ENCODE data around the gene FRMD4B. TPM values are rescaled to one million over a fixed set of nuclear protein-coding genes. Genes with fewer than 3 reads are reported as not detected.

The FRMD4B gene
- total and polyA plus RNA-seq, 2 experiments from 2014 or later: 6.4 to 12.8 TPM

- Histone ChIP-seq H3K79me2 (replicated peaks; ENCODE audit: insufficient read depth) (no peaks in the 10 kb centered on the region), H3K4me3 (no peak overlapping the region), H3K4me2 (no peak overlapping the region), H3K36me3 (ENCODE audit: insufficient read depth) (no peaks in the 10 kb centered on the region), H4K20me1 (replicated peaks; ENCODE audit: insufficient read depth) (no peaks in the 10 kb centered on the region), H3K27ac (ENCODE audit: low read depth) (no peak overlapping the region), H2AFZ (no peak overlapping the region), H3K4me1 (ENCODE audit: insufficient read depth) (no peaks in the 10 kb centered on the region), H3F3A (replicated peaks; ENCODE audit: low read depth) (no peaks in the 10 kb centered on the region), H3K9me2 (ENCODE audit: insufficient read depth) (no peaks in the 10 kb centered on the region), H3K27me3 (ENCODE audit: insufficient read depth) (no peaks in the 10 kb centered on the region)
- no peaks in the 10 kb centered on the region for H3K4me1 Mint-ChIP-seq
- ATAC-seq: no peak
- no peaks in the 10 kb centered on the region for H3K9me3 Mint-ChIP-seq
- TF ChIP-seq ZNF114 (CRISPR knock-in tag; IDR thresholded peaks at IDR 0.05): no peak
- TF ChIP-seq ZNF331 (CRISPR knock-in tag; IDR thresholded peaks at IDR 0.05; ENCODE audit: low read depth): no peak
- TF ChIP-seq STAT1 (IDR thresholded peaks at IDR 0.05; ENCODE audit: unreplicated experiment): no peak
- TF ChIP-seq, protein P1, sequence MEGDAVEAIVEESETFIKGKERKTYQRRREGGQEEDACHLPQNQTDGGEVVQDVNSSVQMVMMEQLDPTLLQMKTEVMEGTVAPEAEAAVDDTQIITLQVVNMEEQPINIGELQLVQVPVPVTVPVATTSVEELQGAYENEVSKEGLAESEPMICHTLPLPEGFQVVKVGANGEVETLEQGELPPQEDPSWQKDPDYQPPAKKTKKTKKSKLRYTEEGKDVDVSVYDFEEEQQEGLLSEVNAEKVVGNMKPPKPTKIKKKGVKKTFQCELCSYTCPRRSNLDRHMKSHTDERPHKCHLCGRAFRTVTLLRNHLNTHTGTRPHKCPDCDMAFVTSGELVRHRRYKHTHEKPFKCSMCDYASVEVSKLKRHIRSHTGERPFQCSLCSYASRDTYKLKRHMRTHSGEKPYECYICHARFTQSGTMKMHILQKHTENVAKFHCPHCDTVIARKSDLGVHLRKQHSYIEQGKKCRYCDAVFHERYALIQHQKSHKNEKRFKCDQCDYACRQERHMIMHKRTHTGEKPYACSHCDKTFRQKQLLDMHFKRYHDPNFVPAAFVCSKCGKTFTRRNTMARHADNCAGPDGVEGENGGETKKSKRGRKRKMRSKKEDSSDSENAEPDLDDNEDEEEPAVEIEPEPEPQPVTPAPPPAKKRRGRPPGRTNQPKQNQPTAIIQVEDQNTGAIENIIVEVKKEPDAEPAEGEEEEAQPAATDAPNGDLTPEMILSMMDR (conservative IDR thresholded peaks at IDR 0.05; ENCODE audit: low read depth in 2 of 2): no peak
- TF ChIP-seq, protein P2, sequence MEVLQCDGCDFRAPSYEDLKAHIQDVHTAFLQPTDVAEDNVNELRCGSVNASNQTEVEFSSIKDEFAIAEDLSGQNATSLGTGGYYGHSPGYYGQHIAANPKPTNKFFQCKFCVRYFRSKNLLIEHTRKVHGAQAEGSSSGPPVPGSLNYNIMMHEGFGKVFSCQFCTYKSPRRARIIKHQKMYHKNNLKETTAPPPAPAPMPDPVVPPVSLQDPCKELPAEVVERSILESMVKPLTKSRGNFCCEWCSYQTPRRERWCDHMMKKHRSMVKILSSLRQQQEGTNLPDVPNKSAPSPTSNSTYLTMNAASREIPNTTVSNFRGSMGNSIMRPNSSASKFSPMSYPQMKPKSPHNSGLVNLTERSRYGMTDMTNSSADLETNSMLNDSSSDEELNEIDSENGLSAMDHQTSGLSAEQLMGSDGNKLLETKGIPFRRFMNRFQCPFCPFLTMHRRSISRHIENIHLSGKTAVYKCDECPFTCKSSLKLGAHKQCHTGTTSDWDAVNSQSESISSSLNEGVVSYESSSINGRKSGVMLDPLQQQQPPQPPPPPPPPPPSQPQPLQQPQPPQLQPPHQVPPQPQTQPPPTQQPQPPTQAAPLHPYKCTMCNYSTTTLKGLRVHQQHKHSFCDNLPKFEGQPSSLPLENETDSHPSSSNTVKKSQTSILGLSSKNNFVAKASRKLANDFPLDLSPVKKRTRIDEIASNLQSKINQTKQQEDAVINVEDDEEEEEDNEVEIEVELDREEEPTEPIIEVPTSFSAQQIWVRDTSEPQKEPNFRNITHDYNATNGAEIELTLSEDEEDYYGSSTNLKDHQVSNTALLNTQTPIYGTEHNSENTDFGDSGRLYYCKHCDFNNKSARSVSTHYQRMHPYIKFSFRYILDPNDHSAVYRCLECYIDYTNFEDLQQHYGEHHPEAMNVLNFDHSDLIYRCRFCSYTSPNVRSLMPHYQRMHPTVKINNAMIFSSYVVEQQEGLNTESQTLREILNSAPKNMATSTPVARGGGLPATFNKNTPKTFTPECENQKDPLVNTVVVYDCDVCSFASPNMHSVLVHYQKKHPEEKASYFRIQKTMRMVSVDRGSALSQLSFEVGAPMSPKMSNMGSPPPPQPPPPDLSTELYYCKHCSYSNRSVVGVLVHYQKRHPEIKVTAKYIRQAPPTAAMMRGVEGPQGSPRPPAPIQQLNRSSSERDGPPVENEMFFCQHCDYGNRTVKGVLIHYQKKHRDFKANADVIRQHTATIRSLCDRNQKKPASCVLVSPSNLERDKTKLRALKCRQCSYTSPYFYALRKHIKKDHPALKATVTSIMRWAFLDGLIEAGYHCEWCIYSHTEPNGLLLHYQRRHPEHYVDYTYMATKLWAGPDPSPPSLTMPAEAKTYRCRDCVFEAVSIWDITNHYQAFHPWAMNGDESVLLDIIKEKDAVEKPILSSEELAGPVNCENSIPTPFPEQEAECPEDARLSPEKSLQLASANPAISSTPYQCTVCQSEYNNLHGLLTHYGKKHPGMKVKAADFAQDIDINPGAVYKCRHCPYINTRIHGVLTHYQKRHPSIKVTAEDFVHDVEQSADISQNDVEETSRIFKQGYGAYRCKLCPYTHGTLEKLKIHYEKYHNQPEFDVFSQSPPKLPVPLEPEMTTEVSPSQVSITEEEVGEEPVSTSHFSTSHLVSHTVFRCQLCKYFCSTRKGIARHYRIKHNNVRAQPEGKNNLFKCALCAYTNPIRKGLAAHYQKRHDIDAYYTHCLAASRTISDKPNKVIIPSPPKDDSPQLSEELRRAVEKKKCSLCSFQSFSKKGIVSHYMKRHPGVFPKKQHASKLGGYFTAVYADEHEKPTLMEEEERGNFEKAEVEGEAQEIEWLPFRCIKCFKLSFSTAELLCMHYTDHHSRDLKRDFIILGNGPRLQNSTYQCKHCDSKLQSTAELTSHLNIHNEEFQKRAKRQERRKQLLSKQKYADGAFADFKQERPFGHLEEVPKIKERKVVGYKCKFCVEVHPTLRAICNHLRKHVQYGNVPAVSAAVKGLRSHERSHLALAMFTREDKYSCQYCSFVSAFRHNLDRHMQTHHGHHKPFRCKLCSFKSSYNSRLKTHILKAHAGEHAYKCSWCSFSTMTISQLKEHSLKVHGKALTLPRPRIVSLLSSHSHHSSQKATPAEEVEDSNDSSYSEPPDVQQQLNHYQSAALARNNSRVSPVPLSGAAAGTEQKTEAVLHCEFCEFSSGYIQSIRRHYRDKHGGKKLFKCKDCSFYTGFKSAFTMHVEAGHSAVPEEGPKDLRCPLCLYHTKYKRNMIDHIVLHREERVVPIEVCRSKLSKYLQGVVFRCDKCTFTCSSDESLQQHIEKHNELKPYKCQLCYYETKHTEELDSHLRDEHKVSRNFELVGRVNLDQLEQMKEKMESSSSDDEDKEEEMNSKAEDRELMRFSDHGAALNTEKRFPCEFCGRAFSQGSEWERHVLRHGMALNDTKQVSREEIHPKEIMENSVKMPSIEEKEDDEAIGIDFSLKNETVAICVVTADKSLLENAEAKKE (CRISPR knock-in tag; IDR thresholded peaks at IDR 0.05): no peak
- TF ChIP-seq EZH2phosphoT487 (IDR thresholded peaks at IDR 0.05; ENCODE audit: unreplicated experiment): no peak
- TF ChIP-seq JUNB (IDR thresholded peaks at IDR 0.05; ENCODE audit: unreplicated experiment): no peak
- no peak for TF ChIP-seq EZH2 (IDR thresholded peaks at IDR 0.05; ENCODE audit: low read depth, unreplicated experiment)
- no peak for TF ChIP-seq ETS1 (IDR thresholded peaks at IDR 0.05)
- no peak for TF ChIP-seq CREB1 (CRISPR knock-in tag; IDR thresholded peaks at IDR 0.05; ENCODE audit: low read depth)
- TF ChIP-seq REST (IDR thresholded peaks at IDR 0.05; ENCODE audit: unreplicated experiment): no peak
- H3K27ac Mint-ChIP-seq: no peak overlapping the region
- H3K36me3 Mint-ChIP-seq (ENCODE audit: low read depth): 0 out of 3 replicates have a peak, but pooled peaks cover 2% of the 10 kb centered on the region
- peaks cover 3% of the 10 kb centered on the region for H3K27me3 Mint-ChIP-seq (ENCODE audit: insufficient read depth, low read depth, poor library complexity)
- DNase-seq (ENCODE audit: low spot score): no peak
- H3K4me3 Mint-ChIP-seq: no peak overlapping the region
Observed at GRCh38 chr3:69174445-69174844, 211.4 kb downstream of the FRMD4B start.
